CD4-positive, CD25-positive, alpha-beta regulatory T cell (primary cell): ENCODE results near the gene SUSD6. TPM values are rescaled to one million over a fixed set of nuclear protein-coding genes. Genes with fewer than 3 reads are reported as not detected.

Experiments
- ATAC-seq, 2 donors: fragments of 150-1000 bp; cut with Tn5 transposase; one replicate each; pipeline ENCODE4 v1.10.0; 2021; ENCODE audit warnings: low read depth in 2 of 2, moderate number of reproducible peaks in 2 of 2, moderate library complexity in 1 of 2
- DNase-seq, 3 donors: peaks; one replicate each; pipeline versions ENCODE4 v3.0.0 to v3.0.0-alpha.2; 2012 to 2022; ENCODE audit warnings: mixed read lengths in 1 of 3
- H3K27ac ChIP-seq: one replicate; pipeline ENCODE4 v1.7.0; 2013; ENCODE audit warnings: mild to moderate bottlenecking, low read length; ENCODE audit not compliant: insufficient read depth, poor library complexity, severe bottlenecking
- H3K27me3 ChIP-seq: one replicate; pipeline ENCODE4 v1.7.0; 2013; ENCODE audit warnings: low read length; ENCODE audit not compliant: control insufficient read depth, insufficient read depth
- H3K36me3 ChIP-seq: one replicate; pipeline ENCODE4 v1.7.0; 2013; ENCODE audit warnings: mild to moderate bottlenecking, low read length, moderate library complexity; ENCODE audit not compliant: control insufficient read depth, insufficient read depth
- H3K4me1 ChIP-seq: 2 replicates; pipeline ENCODE4 v1.7.0; 2013; ENCODE audit warnings: mild to moderate bottlenecking, low read length; ENCODE audit not compliant: insufficient read depth, control insufficient read depth, poor library complexity, severe bottlenecking
- H3K4me3 ChIP-seq: one replicate; pipeline ENCODE4 v1.7.0; 2013; ENCODE audit warnings: low read depth, mild to moderate bottlenecking, low read length, moderate library complexity
- H3K9me3 ChIP-seq, 2 experiments: 1 replicate in 1 of 2; 2 replicates in 1 of 2; pipeline ENCODE4 v1.7.0; 2013; ENCODE audit warnings: low read length in 2 of 2, mild to moderate bottlenecking in 1 of 2, moderate library complexity in 1 of 2; ENCODE audit not compliant: control insufficient read depth in 2 of 2
- H3K27ac Mint-ChIP-seq, 3 donors: one replicate each; pipeline ENCODE4 v1.8.0; 2020 to 2022; ENCODE audit warnings: mild to moderate bottlenecking in 3 of 3, mixed read lengths in 3 of 3, moderate library complexity in 2 of 3
- H3K27me3 Mint-ChIP-seq: one replicate; pipeline ENCODE4 v1.8.0; 2022; ENCODE audit warnings: mild to moderate bottlenecking, mixed read lengths
- H3K36me3 Mint-ChIP-seq: one replicate; pipeline ENCODE4 v1.8.0; 2020; ENCODE audit warnings: mixed read lengths
- H3K4me1 Mint-ChIP-seq, 4 donors: one replicate each; pipeline ENCODE4 v1.8.0; 2020 to 2022; ENCODE audit warnings: mixed read lengths in 4 of 4, mild to moderate bottlenecking in 1 of 4
- H3K4me3 Mint-ChIP-seq, 4 donors: one replicate each; pipeline ENCODE4 v1.8.0; 2020 to 2022; ENCODE audit warnings: mild to moderate bottlenecking in 4 of 4, mixed read lengths in 4 of 4, moderate library complexity in 3 of 4
- H3K9me3 Mint-ChIP-seq, 7 donors: one replicate each; pipeline ENCODE4 v1.8.0; 2020 to 2022; ENCODE audit warnings: mixed read lengths in 7 of 7, mild to moderate bottlenecking in 3 of 7, moderate library complexity in 2 of 7
- polyA plus RNA-seq, 4 donors: library from polyadenylated mRNA; unstranded; fragments of 300-500 nt; fragmentation: Illumina TruSeq; gene quantifications; one replicate each; pipeline ENCODE4 v1.2.3, GENCODE V29; 2021
- total RNA-seq: library from RNA; stranded (reverse); gene quantifications from one replicate; pipeline ENCODE4 v1.2.3, GENCODE V29; 2022

The SUSD6 gene
- total and polyA plus RNA-seq, 5 donors from 2014 or later: 7.7 to 101 (median 9.6) TPM

DNA sequence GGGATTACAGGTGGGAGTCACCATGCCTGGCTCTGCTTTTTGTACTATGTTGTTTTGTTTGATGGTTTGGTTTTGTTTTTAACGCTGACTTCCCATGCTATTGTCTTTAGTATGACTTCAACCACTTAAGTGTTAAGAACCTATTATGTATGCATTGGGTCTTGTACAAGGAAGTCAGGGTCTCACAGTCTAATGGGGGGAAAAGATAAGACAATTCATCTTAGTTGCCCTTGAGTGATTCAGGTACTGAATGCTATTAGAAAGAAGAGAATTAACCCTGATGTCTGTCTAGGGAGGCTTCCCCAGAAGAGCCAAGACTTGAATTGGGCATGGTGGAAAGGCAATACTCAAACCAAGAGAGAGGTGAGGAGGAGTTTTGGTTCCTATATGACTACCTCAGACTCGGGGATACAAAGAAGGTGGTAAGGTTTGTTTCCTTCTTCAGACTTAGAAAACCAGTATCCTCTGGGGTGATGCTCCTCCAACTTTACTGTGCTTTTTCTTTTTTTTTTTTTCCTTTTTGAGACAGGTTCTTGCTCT, 64.6 kb downstream of the SUSD6 start:
- Mint-ChIP-seq H3K9me3 (no peaks in the 10 kb centered on the region), H3K27ac (peak overlapping the region; percentile 59 to 93 (median 92)), H3K36me3 (peaks cover 15% of the 10 kb centered on the region), H3K27me3 (no peaks in the 10 kb centered on the region), H3K4me1 (peaks cover 53 to 81% (median 69%) of the 10 kb centered on the region in 4 donors), H3K4me3 (peak overlapping the region; percentile 27 to 45 (median 39))
- H3K4me3 ChIP-seq: peak overlapping the region; percentile 35
- DNase-seq (peak in 1 of 3 donors; percentile 79), ATAC-seq (no peak)
- peaks cover 63% of the 10 kb centered on the region for H3K4me1 ChIP-seq
- no peaks in the 10 kb centered on the region for H3K36me3 ChIP-seq
- H3K27ac ChIP-seq: peak overlapping the region; percentile 53
- H3K27me3 ChIP-seq: no peaks in the 10 kb centered on the region
- no peaks in the 10 kb centered on the region for H3K9me3 ChIP-seq

DNA sequence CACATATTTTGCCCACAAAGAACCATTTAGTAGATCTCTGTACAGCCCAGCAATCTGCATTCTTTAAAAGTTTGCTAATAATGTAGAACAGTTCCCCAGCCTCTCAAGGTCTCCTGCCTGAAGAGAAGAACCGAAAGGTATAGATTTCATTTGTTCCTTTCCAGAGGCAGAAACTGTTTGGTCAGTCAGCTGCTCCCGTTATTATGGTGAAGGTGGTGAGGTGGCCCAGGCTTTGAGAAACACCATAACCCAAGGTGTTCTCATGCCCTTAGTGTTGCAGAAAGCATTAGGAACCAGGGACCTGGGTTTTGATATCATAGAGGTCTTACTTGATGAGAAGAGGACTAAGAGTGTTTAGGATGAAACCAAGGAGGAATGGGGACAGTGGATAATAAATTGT, 65.3 kb downstream of the SUSD6 start:
- H3K4me3 ChIP-seq: no peak overlapping the region
- Mint-ChIP-seq H3K9me3 (no peaks in the 10 kb centered on the region), H3K27ac (peak overlapping the region; percentile 59 to 89 (median 79)), H3K4me1 (peaks cover 45 to 81% (median 68%) of the 10 kb centered on the region in 4 donors), H3K4me3 (peak overlapping the region in 2 of 4 donors; percentile 30 to 51), H3K27me3 (no peaks in the 10 kb centered on the region), H3K36me3 (peaks cover 18% of the 10 kb centered on the region)
- ATAC-seq: no peak
- peaks cover 62% of the 10 kb centered on the region for H3K4me1 ChIP-seq
- DNase-seq: no peak
- no peak overlapping the region for H3K27ac ChIP-seq
- H3K27me3 ChIP-seq: no peaks in the 10 kb centered on the region
- H3K9me3 ChIP-seq: no peaks in the 10 kb centered on the region
- H3K36me3 ChIP-seq: no peaks in the 10 kb centered on the region

- peak overlapping the region; percentile 39 to 90 (median 59) for H3K27ac Mint-ChIP-seq
- no peak for DNase-seq
- peaks cover 15% of the 10 kb centered on the region for H3K36me3 Mint-ChIP-seq
- H3K4me3 Mint-ChIP-seq: no peak overlapping the region
- H3K9me3 Mint-ChIP-seq: no peaks in the 10 kb centered on the region
- no peak for ATAC-seq
- peaks cover 40 to 81% (median 68%) of the 10 kb centered on the region in 4 donors for H3K4me1 Mint-ChIP-seq
- H3K27me3 Mint-ChIP-seq: no peaks in the 10 kb centered on the region
- no peaks in the 10 kb centered on the region for H3K27me3 ChIP-seq
- no peak overlapping the region for H3K4me3 ChIP-seq
- H3K27ac ChIP-seq: no peak overlapping the region
- no peaks in the 10 kb centered on the region for H3K36me3 ChIP-seq
- no peaks in the 10 kb centered on the region for H3K9me3 ChIP-seq
- peaks cover 62% of the 10 kb centered on the region for H3K4me1 ChIP-seq
These were observed 68.9 kb downstream of the SUSD6 start for GRCh38 chr14:69680297-69680696.

GRCh38 chr14:69682136-69682535, 70.7 kb downstream of the SUSD6 start:
- no peak for ATAC-seq
- peaks cover 10% of the 10 kb centered on the region for H3K36me3 Mint-ChIP-seq
- H3K27ac Mint-ChIP-seq: peak overlapping the region; percentile 39 to 90 (median 83)
- no peak for DNase-seq
- Histone ChIP-seq H3K4me3 (peak overlapping the region; percentile 26), H3K9me3 (no peaks in the 10 kb centered on the region), H3K27me3 (no peaks in the 10 kb centered on the region), H3K36me3 (no peaks in the 10 kb centered on the region), H3K27ac (peak overlapping the region; percentile 42), H3K4me1 (peaks cover 58% of the 10 kb centered on the region)
- peaks cover 35 to 78% (median 66%) of the 10 kb centered on the region in 4 donors for H3K4me1 Mint-ChIP-seq
- no peaks in the 10 kb centered on the region for H3K27me3 Mint-ChIP-seq
- H3K9me3 Mint-ChIP-seq: no peaks in the 10 kb centered on the region
- H3K4me3 Mint-ChIP-seq: peak overlapping the region; percentile 13 to 59 (median 49)

GRCh38 chr14:69682621-69683263, 71.3 kb downstream of the SUSD6 start:
- H3K4me1 ChIP-seq: peaks cover 55% of the 10 kb centered on the region
- DNase-seq: peak in 1 of 3 donors; percentile 87

GRCh38 chr14:69683971-69684370, 72.6 kb downstream of the SUSD6 start:
- no peaks in the 10 kb centered on the region for H3K27me3 Mint-ChIP-seq
- no peaks in the 10 kb centered on the region for H3K9me3 Mint-ChIP-seq
- H3K4me1 Mint-ChIP-seq: peaks cover 44 to 88% (median 71%) of the 10 kb centered on the region in 4 donors
- peak overlapping the region; percentile 3 to 92 (median 83) for H3K27ac Mint-ChIP-seq
- Histone ChIP-seq H3K27me3 (no peaks in the 10 kb centered on the region), H3K36me3 (peaks cover 3% of the 10 kb centered on the region), H3K4me1 (peaks cover 55% of the 10 kb centered on the region), H3K9me3 (no peaks in the 10 kb centered on the region), H3K4me3 (peak overlapping the region; percentile 58), H3K27ac (peak overlapping the region; percentile 61)
- peaks cover 13% of the 10 kb centered on the region for H3K36me3 Mint-ChIP-seq
- ATAC-seq: no peak
- DNase-seq: peak in 1 of 3 donors; percentile 41
- H3K4me3 Mint-ChIP-seq: peak overlapping the region; percentile 6 to 48 (median 18)

More at GRCh38 chr14:69682621-69683263, 71.3 kb downstream of the SUSD6 start:
- peaks cover 38 to 79% (median 66%) of the 10 kb centered on the region in 4 donors for H3K4me1 Mint-ChIP-seq
- H3K27ac Mint-ChIP-seq: peak overlapping the region; percentile 6 to 90 (median 83)
- Histone ChIP-seq H3K9me3 (no peaks in the 10 kb centered on the region), H3K36me3 (no peaks in the 10 kb centered on the region), H3K27me3 (no peaks in the 10 kb centered on the region), H3K27ac (no peak overlapping the region), H3K4me3 (peak overlapping the region; percentile 26)
- H3K4me3 Mint-ChIP-seq: peak overlapping the region; percentile 13 to 59 (median 48)
- H3K9me3 Mint-ChIP-seq: no peaks in the 10 kb centered on the region
- no peaks in the 10 kb centered on the region for H3K27me3 Mint-ChIP-seq
- peaks cover 10% of the 10 kb centered on the region for H3K36me3 Mint-ChIP-seq
- peak; percentile 26 to 34 for ATAC-seq

DNA sequence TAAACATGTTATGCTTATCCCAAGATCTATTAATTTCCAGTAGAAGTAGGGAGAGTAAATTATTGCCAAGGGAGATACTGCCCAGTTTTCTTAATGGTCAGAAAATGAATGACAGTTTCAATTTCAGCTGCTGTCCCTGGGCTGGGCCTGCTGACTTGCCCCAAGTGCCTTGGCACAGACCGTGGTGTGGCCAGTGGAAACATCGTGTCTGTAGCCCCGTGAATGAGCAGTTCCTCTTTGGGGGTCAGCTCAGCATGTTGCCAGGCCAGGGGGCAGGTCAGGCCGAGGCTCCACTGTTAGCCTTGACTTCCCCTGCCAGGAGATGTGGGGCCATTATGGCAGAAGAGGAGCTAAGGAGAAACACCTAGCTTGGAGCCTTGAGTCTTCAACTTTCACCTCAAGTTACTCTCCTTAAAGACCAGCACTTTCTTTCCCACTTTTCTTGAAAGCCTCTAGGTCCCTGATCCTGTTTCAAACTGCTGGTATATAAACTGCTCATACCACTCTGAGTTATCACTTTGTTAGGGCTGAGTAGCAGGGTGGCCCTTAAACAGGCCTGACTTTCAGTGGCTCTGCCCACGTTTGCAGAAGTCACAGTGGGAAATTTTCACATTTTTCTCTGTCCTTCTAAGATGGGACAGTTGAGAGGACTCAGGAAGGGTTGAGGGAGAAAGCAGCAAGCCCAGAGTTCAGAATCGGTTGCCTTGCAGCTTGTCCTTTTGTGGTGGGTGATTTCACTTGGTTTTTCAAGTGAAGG, 73.2 kb downstream of the SUSD6 start:
- DNase-seq (no peak), ATAC-seq (no peak)
- Mint-ChIP-seq H3K27me3 (no peaks in the 10 kb centered on the region), H3K9me3 (no peaks in the 10 kb centered on the region), H3K4me3 (peak overlapping the region in 2 of 4 donors; percentile 48 to 49), H3K4me1 (peaks cover 44 to 91% (median 73%) of the 10 kb centered on the region in 4 donors), H3K36me3 (peaks cover 15% of the 10 kb centered on the region), H3K27ac (peak overlapping the region; percentile 3 to 92 (median 83))
- Histone ChIP-seq H3K4me3 (peak overlapping the region; percentile 58), H3K9me3 (no peaks in the 10 kb centered on the region), H3K4me1 (peaks cover 55% of the 10 kb centered on the region), H3K27ac (peak overlapping the region; percentile 61), H3K27me3 (no peaks in the 10 kb centered on the region), H3K36me3 (peaks cover 10% of the 10 kb centered on the region)
